Trophoblast cell (in vitro differentiated cells and primary cell): ENCODE results near the gene MMS19.

Source experiments
- DNase-seq, 2 donors: peaks; one replicate each; pipeline ENCODE4 v3.0.0-alpha.2; 2016
- H2AFZ ChIP-seq: 2 replicates; pipeline ENCODE4 v1.6.1; 2013; ENCODE audit warnings: low read length, moderate library complexity, mild to moderate bottlenecking; ENCODE audit not compliant: insufficient read depth, poor library complexity
- H2AK5ac ChIP-seq: 2 replicates; pipeline ENCODE4 v1.6.1; 2013; ENCODE audit warnings: mild to moderate bottlenecking, low read length
- H2BK120ac ChIP-seq: 2 replicates; pipeline ENCODE4 v1.6.1; 2013; ENCODE audit warnings: low read length, mild to moderate bottlenecking, moderate library complexity; ENCODE audit not compliant: insufficient read depth, poor library complexity
- H2BK12ac ChIP-seq: 2 replicates; pipeline ENCODE4 v1.6.1; 2013; ENCODE audit warnings: mild to moderate bottlenecking, low read length, moderate library complexity
- H2BK5ac ChIP-seq: 2 replicates; pipeline ENCODE4 v1.6.1; 2013; ENCODE audit warnings: low read length, low read depth, moderate library complexity, mild to moderate bottlenecking; ENCODE audit not compliant: poor library complexity
- H3K14ac ChIP-seq: 2 replicates; pipeline ENCODE4 v1.6.1; 2013; ENCODE audit warnings: mild to moderate bottlenecking, low read length
- H3K18ac ChIP-seq: 2 replicates; pipeline ENCODE4 v1.6.1; 2013; ENCODE audit warnings: mild to moderate bottlenecking, low read length
- H3K23ac ChIP-seq: 2 replicates; pipeline ENCODE4 v1.6.1; 2013; ENCODE audit warnings: low read length
- H3K27ac ChIP-seq: 2 replicates; pipeline ENCODE4 v1.5.1; 2013; ENCODE audit warnings: low read depth, mild to moderate bottlenecking, inconsistent platforms, low read length, moderate library complexity
- H3K27me3 ChIP-seq: 2 replicates; pipeline ENCODE4 v1.6.1; 2013; ENCODE audit warnings: inconsistent platforms, mild to moderate bottlenecking, low read length, moderate library complexity; ENCODE audit not compliant: insufficient read depth
- H3K36me3 ChIP-seq, 2 experiments: 1 replicate in 1 of 2; 2 replicates in 1 of 2; pipeline ENCODE4 v1.6.1; 2013; ENCODE audit warnings: low read length in 2 of 2, mild to moderate bottlenecking in 2 of 2, moderate library complexity in 1 of 2; ENCODE audit not compliant: insufficient read depth in 2 of 2, control insufficient read depth in 1 of 2
- H3K4ac ChIP-seq: 2 replicates; pipeline ENCODE4 v1.6.1; 2013; ENCODE audit warnings: low read depth, mild to moderate bottlenecking, low read length, moderate library complexity
- H3K4me1 ChIP-seq, 2 experiments: 1 replicate in 1 of 2; 2 replicates in 1 of 2; pipeline ENCODE4 v1.6.1; 2013; ENCODE audit warnings: low read length in 2 of 2, mild to moderate bottlenecking in 2 of 2, moderate library complexity in 1 of 2; ENCODE audit not compliant: insufficient read depth in 2 of 2, control insufficient read depth in 1 of 2
- H3K4me2 ChIP-seq: 2 replicates; pipeline ENCODE4 v1.6.1; 2013; ENCODE audit warnings: inconsistent platforms, mild to moderate bottlenecking, low read length, moderate library complexity
- H3K4me3 ChIP-seq: 2 replicates; pipeline ENCODE4 v1.5.1; 2013; ENCODE audit warnings: mild to moderate bottlenecking, low read depth, low read length, inconsistent platforms
- H3K79me1 ChIP-seq: one replicate; pipeline ENCODE4 v1.6.1; 2013; ENCODE audit warnings: low read length
- H3K79me2 ChIP-seq: 2 replicates; pipeline ENCODE4 v1.6.1; 2013; ENCODE audit warnings: low read length, mild to moderate bottlenecking; ENCODE audit not compliant: control insufficient read depth, insufficient read depth, poor library complexity
- H3K9ac ChIP-seq: 2 replicates; pipeline ENCODE4 v1.6.1; 2013; ENCODE audit warnings: mild to moderate bottlenecking, low read length
- H3K9me3 ChIP-seq: 2 replicates; pipeline ENCODE4 v1.6.1; 2013; ENCODE audit warnings: low read depth, mild to moderate bottlenecking, control low read depth, inconsistent platforms, low read length; ENCODE audit not compliant: insufficient read depth
- H4K12ac ChIP-seq: 2 replicates; pipeline ENCODE4 v1.6.1; 2013; ENCODE audit warnings: low read depth, mild to moderate bottlenecking, low read length, moderate library complexity
- H4K8ac ChIP-seq: 2 replicates; pipeline ENCODE4 v1.6.1; 2013; ENCODE audit warnings: low read depth, mild to moderate bottlenecking, low read length, moderate library complexity
- H4K91ac ChIP-seq: one replicate; pipeline ENCODE4 v1.6.1; 2013; ENCODE audit warnings: low read depth, mild to moderate bottlenecking, low read length, moderate library complexity
- WGBS: extraction: QIAGEN DNeasy Blood & Tissue Kit; methylation state at CpG from one replicate; pipeline ENCODE4 v1.1.7; 2013; ENCODE audit warnings: missing lambda C conversion rate; ENCODE audit not compliant: insufficient read length, insufficient coverage; ENCODE audit errors: extremely low coverage; 5-methylcytosine and 5-hydroxymethylcytosine counted together

Gene MMS19

GRCh38 chr10:97464226-97464625, 34.0 kb downstream of the MMS19 start:
- Histone ChIP-seq H3K27me3 (no peaks in the 10 kb centered on the region), H3K4ac (no peak overlapping the region), H3K14ac (no peak overlapping the region), H2BK120ac (no peak overlapping the region), H4K91ac (no peak overlapping the region), H2AK5ac (peak overlapping the region; percentile 5), H3K79me2 (no peaks in the 10 kb centered on the region), H3K9me3 (no peaks in the 10 kb centered on the region), H3K4me2 (no peak overlapping the region), H3K18ac (no peak overlapping the region), H3K4me3 (no peak overlapping the region), H3K23ac (no peak overlapping the region), H3K36me3 (peaks cover 65 to 76% of the 10 kb centered on the region in 2 experiments), H4K12ac (no peak overlapping the region), H2BK5ac (no peak overlapping the region), H3K9ac (no peak overlapping the region), H3K4me1 (peaks cover 3 to 6% of the 10 kb centered on the region in 2 experiments), H2BK12ac (no peak overlapping the region), H3K79me1 (no peaks in the 10 kb centered on the region), H2AFZ (no peak overlapping the region), H4K8ac (no peak overlapping the region), H3K27ac (no peak overlapping the region)
- no CpG with 5 or more reads among the region's 1 CpG for WGBS
- DNase-seq, result no peak

GRCh38 chr10:97463363-97464132, 34.7 kb downstream of the MMS19 start:
- H2BK5ac ChIP-seq, result no peak overlapping the region

GRCh38 chr10:97462309-97462708, 35.9 kb downstream of the MMS19 start:
- Histone ChIP-seq H3K4me2 (no peak overlapping the region), H3K79me1 (no peaks in the 10 kb centered on the region), H2AFZ (no peak overlapping the region), H4K12ac (no peak overlapping the region), H2BK5ac (no peak overlapping the region), H3K27me3 (no peaks in the 10 kb centered on the region), H3K4ac (no peak overlapping the region), H3K27ac (no peak overlapping the region), H3K9me3 (no peaks in the 10 kb centered on the region), H3K14ac (no peak overlapping the region), H3K4me3 (no peak overlapping the region), H4K91ac (no peak overlapping the region), H2AK5ac (no peak overlapping the region), H3K4me1 (peaks cover 3 to 6% of the 10 kb centered on the region in 2 experiments), H3K23ac (no peak overlapping the region), H2BK12ac (no peak overlapping the region), H2BK120ac (no peak overlapping the region), H3K18ac (no peak overlapping the region), H3K36me3 (peaks cover 72 to 80% of the 10 kb centered on the region in 2 experiments), H4K8ac (no peak overlapping the region), H3K9ac (no peak overlapping the region), H3K79me2 (no peaks in the 10 kb centered on the region)
- DNase-seq, result no peak
- no CpG with 5 or more reads among the region's 2 CpGs for WGBS

More at GRCh38 chr10:97463363-97464132, 34.7 kb downstream of the MMS19 start:
- H2AK5ac ChIP-seq, result no peak overlapping the region
- H3K36me3 ChIP-seq, result peaks cover 65 to 77% of the 10 kb centered on the region in 2 experiments
- no CpG with 5 or more reads among the region's 4 CpGs for WGBS
- no peaks in the 10 kb centered on the region for H3K9me3 ChIP-seq
- no peak overlapping the region for H3K4me3 ChIP-seq
- no peak overlapping the region for H3K27ac ChIP-seq
- DNase-seq, result peak; percentile 90
- no peak overlapping the region for H3K18ac ChIP-seq
- no peak overlapping the region for H2AFZ ChIP-seq
- H3K79me1 ChIP-seq, result no peaks in the 10 kb centered on the region
- no peak overlapping the region for H2BK120ac ChIP-seq
- H4K12ac ChIP-seq, result no peak overlapping the region
- no peak overlapping the region for H2BK12ac ChIP-seq
- H3K23ac ChIP-seq, result no peak overlapping the region
- no peak overlapping the region for H3K4ac ChIP-seq
- no peaks in the 10 kb centered on the region for H3K79me2 ChIP-seq
- no peak overlapping the region for H4K8ac ChIP-seq
- no peak overlapping the region for H3K9ac ChIP-seq
- no peak overlapping the region for H4K91ac ChIP-seq
- peaks cover 3 to 6% of the 10 kb centered on the region in 2 experiments for H3K4me1 ChIP-seq
- H3K14ac ChIP-seq, result no peak overlapping the region
- H3K27me3 ChIP-seq, result no peaks in the 10 kb centered on the region
- no peak overlapping the region for H3K4me2 ChIP-seq

- H3K27me3 ChIP-seq, result no peaks in the 10 kb centered on the region
- no peak overlapping the region for H3K4me3 ChIP-seq
- DNase-seq, result no peak
- H3K18ac ChIP-seq, result no peak overlapping the region
- WGBS, result no CpG with 5 or more reads among the region's 7 CpGs
- no peak overlapping the region for H4K12ac ChIP-seq
- H2AK5ac ChIP-seq, result no peak overlapping the region
- H3K23ac ChIP-seq, result no peak overlapping the region
- H3K4ac ChIP-seq, result no peak overlapping the region
- H3K27ac ChIP-seq, result no peak overlapping the region
- H2AFZ ChIP-seq, result no peak overlapping the region
- no peak overlapping the region for H3K14ac ChIP-seq
- no peak overlapping the region for H3K4me2 ChIP-seq
- H2BK12ac ChIP-seq, result no peak overlapping the region
- H2BK5ac ChIP-seq, result no peak overlapping the region
- no peak overlapping the region for H2BK120ac ChIP-seq
- H4K91ac ChIP-seq, result no peak overlapping the region
- H4K8ac ChIP-seq, result no peak overlapping the region
- no peaks in the 10 kb centered on the region for H3K4me1 ChIP-seq
- no peaks in the 10 kb centered on the region for H3K9me3 ChIP-seq
- no peaks in the 10 kb centered on the region for H3K79me2 ChIP-seq
- no peak overlapping the region for H3K9ac ChIP-seq
- peaks cover 67 to 80% of the 10 kb centered on the region in 2 experiments for H3K36me3 ChIP-seq
- no peaks in the 10 kb centered on the region for H3K79me1 ChIP-seq
Measured at GRCh38 chr10:97459933-97460332, 38.3 kb downstream of the MMS19 start.
